ENCODE results near the gene SRPX2. TPM values are rescaled to one million over a fixed set of nuclear protein-coding genes. Genes with fewer than 3 reads are reported as not detected.

The SRPX2 gene
- total and polyA plus RNA-seq, 4 donors: 1.7 to 10.4 (median 4.7) TPM

DNA sequence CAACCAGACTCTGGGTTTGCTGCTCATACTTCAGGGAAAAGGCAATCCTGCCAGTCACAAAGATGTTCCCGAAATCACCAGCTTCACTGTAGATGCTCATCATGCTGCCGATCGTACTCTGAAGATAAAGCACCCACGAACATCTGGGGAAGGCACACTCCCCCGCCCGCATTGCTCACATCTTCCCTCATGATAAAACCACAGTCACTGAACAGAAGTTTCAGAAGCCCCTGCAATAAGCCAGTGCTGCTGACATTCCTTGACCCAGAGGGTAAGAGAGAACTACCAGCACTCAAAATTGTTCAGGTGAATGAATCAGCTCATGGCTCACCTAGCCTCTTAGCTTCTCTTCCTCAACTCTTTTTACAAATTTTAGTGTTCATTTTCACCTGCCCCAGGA, 43.1 kb downstream of the SRPX2 start:
- Histone ChIP-seq H3K36me3 (ENCODE audit: control insufficient read depth, insufficient read depth, low read length) (no peaks in the 10 kb centered on the region), H3K4me1 (ENCODE audit: control insufficient read depth, insufficient read depth, low read length) (no peaks in the 10 kb centered on the region), H3K4me3 (ENCODE audit: low read depth, low read length) (no peak overlapping the region), H3K27me3 (ENCODE audit: control insufficient read depth, insufficient read depth, low read length) (no peaks in the 10 kb centered on the region), H3K27ac (ENCODE audit: low read depth, low read length) (no peak overlapping the region), H3K9me3 (ENCODE audit: control insufficient read depth, insufficient read depth, low read length) (no peaks in the 10 kb centered on the region)
- no peak for DNase-seq (ENCODE audit: low read depth in 4 of 6, low spot score in 6 of 6)
- 85% methylated on average over 6 of the region's 6 CpGs for WGBS (ENCODE audit: insufficient coverage)

DNA sequence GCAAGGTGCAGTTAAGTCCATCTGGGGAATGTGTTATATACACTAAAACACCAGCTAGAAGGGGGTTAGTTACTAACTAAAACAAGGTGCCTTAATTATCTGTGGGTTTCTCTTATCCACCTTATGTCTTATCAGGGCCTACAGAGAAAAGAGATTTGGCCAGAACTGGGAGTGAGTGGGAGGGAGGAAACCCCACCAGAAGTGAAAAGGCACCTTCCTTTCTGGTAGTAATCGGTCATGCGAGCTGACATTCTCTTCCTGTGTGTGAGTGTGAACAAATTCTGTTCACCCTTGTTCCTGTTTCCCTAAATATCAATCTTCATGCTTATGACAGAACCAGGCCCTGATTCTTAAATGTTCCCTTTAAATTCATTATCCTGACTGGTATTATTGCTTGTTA, 43.5 kb downstream of the SRPX2 start:
- Histone ChIP-seq H3K27me3 (ENCODE audit: control insufficient read depth, insufficient read depth, low read length) (no peaks in the 10 kb centered on the region), H3K4me3 (ENCODE audit: low read depth, low read length) (no peak overlapping the region), H3K36me3 (ENCODE audit: control insufficient read depth, insufficient read depth, low read length) (no peaks in the 10 kb centered on the region), H3K9me3 (ENCODE audit: control insufficient read depth, insufficient read depth, low read length) (no peaks in the 10 kb centered on the region), H3K4me1 (ENCODE audit: control insufficient read depth, insufficient read depth, low read length) (no peaks in the 10 kb centered on the region), H3K27ac (ENCODE audit: low read depth, low read length) (no peak overlapping the region)
- DNase-seq (ENCODE audit: low read depth in 4 of 6, low spot score in 6 of 6): no peak
- WGBS (ENCODE audit: insufficient coverage): no CpG with 5 or more reads among the region's 2 CpGs

DNA sequence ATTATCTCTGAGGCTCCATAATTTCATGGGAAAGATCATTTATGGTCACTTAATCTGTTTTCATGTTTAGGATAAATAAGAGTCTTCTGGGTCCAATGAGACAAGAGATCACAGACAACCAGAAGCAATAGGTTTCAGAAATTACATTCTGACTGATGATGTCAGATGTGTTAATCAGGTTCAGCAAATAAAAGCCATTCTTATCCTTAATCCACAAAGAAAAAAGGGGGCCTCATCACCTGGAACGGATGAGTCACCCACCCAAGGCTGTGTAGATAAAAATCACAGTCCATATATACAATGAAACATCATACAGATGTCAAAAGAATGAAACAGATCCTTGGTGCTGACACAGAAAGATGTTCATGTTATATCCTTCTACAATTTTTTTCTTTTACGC, 51.3 kb downstream of the SRPX2 start:
- Histone ChIP-seq H3K4me1 (ENCODE audit: control insufficient read depth, insufficient read depth, low read length) (no peaks in the 10 kb centered on the region), H3K9me3 (ENCODE audit: control insufficient read depth, insufficient read depth, low read length) (no peaks in the 10 kb centered on the region), H3K27ac (ENCODE audit: low read depth, low read length) (no peak overlapping the region), H3K36me3 (ENCODE audit: control insufficient read depth, insufficient read depth, low read length) (no peaks in the 10 kb centered on the region), H3K4me3 (ENCODE audit: low read depth, low read length) (no peak overlapping the region), H3K27me3 (ENCODE audit: control insufficient read depth, insufficient read depth, low read length) (peaks cover 4% of the 10 kb centered on the region)
- no peak for DNase-seq (ENCODE audit: low read depth in 4 of 6, low spot score in 6 of 6)
- WGBS (ENCODE audit: insufficient coverage): 100% methylated on average over 1 of the region's 2 CpGs

GRCh38 chrX:100695991-100696390, 52.0 kb downstream of the SRPX2 start:
- no peaks in the 10 kb centered on the region for H3K36me3 ChIP-seq (ENCODE audit: control insufficient read depth, insufficient read depth, low read length)
- WGBS (ENCODE audit: insufficient coverage): no CpG with 5 or more reads among the region's 4 CpGs
- no peaks in the 10 kb centered on the region for H3K4me1 ChIP-seq (ENCODE audit: control insufficient read depth, insufficient read depth, low read length)
- no peak for DNase-seq (ENCODE audit: low read depth in 4 of 6, low spot score in 6 of 6)
- H3K9me3 ChIP-seq (ENCODE audit: control insufficient read depth, insufficient read depth, low read length): no peaks in the 10 kb centered on the region
- H3K27me3 ChIP-seq (ENCODE audit: control insufficient read depth, insufficient read depth, low read length): peaks cover 4% of the 10 kb centered on the region
- no peak overlapping the region for H3K27ac ChIP-seq (ENCODE audit: low read depth, low read length)
- no peak overlapping the region for H3K4me3 ChIP-seq (ENCODE audit: low read depth, low read length)

- H3K4me3 ChIP-seq (ENCODE audit: low read depth, low read length): no peak overlapping the region
- H3K36me3 ChIP-seq (ENCODE audit: control insufficient read depth, insufficient read depth, low read length): no peaks in the 10 kb centered on the region
- H3K27me3 ChIP-seq (ENCODE audit: control insufficient read depth, insufficient read depth, low read length): peaks cover 9% of the 10 kb centered on the region
- no CpG with 5 or more reads among the region's 3 CpGs for WGBS (ENCODE audit: insufficient coverage)
- H3K4me1 ChIP-seq (ENCODE audit: control insufficient read depth, insufficient read depth, low read length): no peaks in the 10 kb centered on the region
- DNase-seq (ENCODE audit: low read depth in 4 of 6, low spot score in 6 of 6): no peak
- no peak overlapping the region for H3K27ac ChIP-seq (ENCODE audit: low read depth, low read length)
- no peaks in the 10 kb centered on the region for H3K9me3 ChIP-seq (ENCODE audit: control insufficient read depth, insufficient read depth, low read length)
Measured at GRCh38 chrX:100696699-100697351, 52.8 kb downstream of the SRPX2 start.

DNA sequence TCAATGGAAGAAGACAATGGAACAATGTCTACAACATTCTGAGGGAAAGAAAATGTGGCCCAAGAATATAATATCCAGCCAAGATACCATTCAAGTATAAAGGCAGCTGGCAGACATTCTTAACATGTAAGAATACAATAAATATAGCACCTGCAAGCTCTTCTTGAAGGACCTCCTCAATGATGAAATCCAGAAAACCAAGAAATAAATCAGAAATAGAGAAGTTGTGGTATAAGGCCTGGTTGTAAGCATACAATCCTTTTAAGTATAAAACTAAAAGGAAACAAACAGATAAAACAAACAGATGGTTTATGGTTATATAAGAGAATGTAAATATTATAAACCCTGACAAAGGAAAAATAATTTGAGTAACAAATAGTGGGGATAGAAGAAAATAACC, 54.6 kb downstream of the SRPX2 start:
- Histone ChIP-seq H3K27me3 (ENCODE audit: control insufficient read depth, insufficient read depth, low read length) (peaks cover 15% of the 10 kb centered on the region), H3K4me1 (ENCODE audit: control insufficient read depth, insufficient read depth, low read length) (no peaks in the 10 kb centered on the region)
- no peak for DNase-seq (ENCODE audit: low read depth in 4 of 6, low spot score in 6 of 6)

DNA sequence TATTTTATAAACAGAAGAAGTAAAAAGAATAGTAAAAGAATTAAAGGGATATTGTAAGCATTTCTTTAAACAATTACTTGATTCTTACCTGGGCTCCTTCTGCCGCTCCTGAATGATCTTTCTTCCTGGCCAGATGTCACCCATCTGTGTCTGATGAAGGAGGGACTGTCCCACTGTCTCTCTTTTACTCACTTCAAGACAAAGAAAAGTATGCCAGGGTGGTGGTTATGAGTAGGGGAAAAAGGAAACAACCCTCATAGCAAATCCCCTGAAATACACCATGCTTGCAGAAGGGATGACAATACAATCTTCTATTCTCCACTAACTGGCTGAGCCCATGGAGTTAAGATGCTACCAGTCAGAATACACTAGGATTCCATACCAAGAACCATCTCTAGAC, 56.8 kb downstream of the SRPX2 start:
- no peak for DNase-seq (ENCODE audit: low read depth in 4 of 6, low spot score in 6 of 6)
- no peak overlapping the region for H3K4me3 ChIP-seq (ENCODE audit: low read depth, low read length)
- H3K27me3 ChIP-seq (ENCODE audit: control insufficient read depth, insufficient read depth, low read length): peaks cover 11% of the 10 kb centered on the region
- no CpG with 5 or more reads among the region's 1 CpG for WGBS (ENCODE audit: insufficient coverage)
- no peak overlapping the region for H3K27ac ChIP-seq (ENCODE audit: low read depth, low read length)
- H3K4me1 ChIP-seq (ENCODE audit: control insufficient read depth, insufficient read depth, low read length): no peaks in the 10 kb centered on the region
- no peaks in the 10 kb centered on the region for H3K9me3 ChIP-seq (ENCODE audit: control insufficient read depth, insufficient read depth, low read length)
- H3K36me3 ChIP-seq (ENCODE audit: control insufficient read depth, insufficient read depth, low read length): no peaks in the 10 kb centered on the region

More for the DNA sequence above, 54.6 kb downstream of the SRPX2 start:
- Histone ChIP-seq H3K9me3 (ENCODE audit: control insufficient read depth, insufficient read depth, low read length) (no peaks in the 10 kb centered on the region), H3K27ac (ENCODE audit: low read depth, low read length) (no peak overlapping the region), H3K36me3 (ENCODE audit: control insufficient read depth, insufficient read depth, low read length) (no peaks in the 10 kb centered on the region), H3K4me3 (ENCODE audit: low read depth, low read length) (no peak overlapping the region)

DNA sequence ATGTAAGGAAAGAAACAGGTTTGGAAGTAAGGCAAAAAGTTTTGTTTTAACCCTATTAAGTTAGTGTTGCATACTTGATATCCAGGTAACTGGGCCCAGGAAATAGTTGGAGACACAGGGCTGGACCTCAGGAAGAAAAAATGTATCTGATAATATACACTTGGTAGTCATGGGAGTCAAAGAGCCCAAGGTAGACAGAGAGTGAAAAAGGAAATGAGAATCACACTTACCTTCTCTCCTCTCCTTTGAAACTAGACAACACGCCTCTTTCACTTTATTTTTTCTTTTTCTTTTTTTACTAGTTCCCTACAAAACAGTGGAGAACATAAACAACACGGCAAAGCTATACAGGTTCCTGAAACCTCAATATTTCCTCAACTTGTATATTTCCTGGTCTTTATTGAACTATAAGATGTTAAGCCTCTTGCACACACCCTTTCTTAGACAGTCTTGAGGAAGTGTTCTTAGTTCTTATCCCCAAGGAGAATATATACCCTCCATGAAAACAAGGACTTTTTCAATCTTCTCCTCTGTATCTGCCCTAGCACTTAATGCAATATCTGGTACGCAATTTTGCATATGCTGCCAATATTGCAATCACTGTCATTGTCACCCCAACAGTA, 60.7 kb downstream of the SRPX2 start:
- Histone ChIP-seq H3K9me3 (ENCODE audit: control insufficient read depth, insufficient read depth, low read length) (no peaks in the 10 kb centered on the region), H3K36me3 (ENCODE audit: control insufficient read depth, insufficient read depth, low read length) (no peaks in the 10 kb centered on the region), H3K27ac (ENCODE audit: low read depth, low read length) (no peak overlapping the region), H3K4me1 (ENCODE audit: control insufficient read depth, insufficient read depth, low read length) (no peaks in the 10 kb centered on the region), H3K27me3 (ENCODE audit: control insufficient read depth, insufficient read depth, low read length) (peaks cover 14% of the 10 kb centered on the region), H3K4me3 (ENCODE audit: low read depth, low read length) (no peak overlapping the region)
- no peak for DNase-seq (ENCODE audit: low read depth in 4 of 6, low spot score in 6 of 6)
- 0% methylated on average over 1 of the region's 3 CpGs for WGBS (ENCODE audit: insufficient coverage)

DNA sequence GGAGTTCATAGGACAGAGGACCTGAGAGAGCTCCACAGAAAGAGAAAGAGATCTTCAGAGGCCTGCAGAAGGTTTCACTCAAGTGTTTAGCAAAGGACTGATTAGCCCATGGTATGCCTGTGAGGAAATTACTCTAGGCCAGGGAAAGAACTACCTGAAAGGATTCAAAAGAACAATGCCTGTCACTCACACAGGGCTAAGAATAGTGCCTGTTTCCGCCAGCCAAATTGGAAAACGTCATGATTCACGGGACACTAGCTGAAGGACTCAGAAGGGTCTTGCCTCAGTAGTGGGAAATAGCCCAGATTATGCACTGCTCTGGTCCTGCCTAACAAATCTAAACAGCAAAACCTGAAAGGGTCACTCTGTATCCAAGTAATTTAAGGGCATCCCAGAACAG, 66.8 kb downstream of the SRPX2 start:
- 67% methylated on average over 1 of the region's 3 CpGs for WGBS (ENCODE audit: insufficient coverage)
- DNase-seq (ENCODE audit: low read depth in 4 of 6, low spot score in 6 of 6): no peak
- Histone ChIP-seq H3K4me1 (ENCODE audit: control insufficient read depth, insufficient read depth, low read length) (no peaks in the 10 kb centered on the region), H3K4me3 (ENCODE audit: low read depth, low read length) (no peak overlapping the region), H3K27ac (ENCODE audit: low read depth, low read length) (no peak overlapping the region), H3K27me3 (ENCODE audit: control insufficient read depth, insufficient read depth, low read length) (peaks cover 3% of the 10 kb centered on the region), H3K9me3 (ENCODE audit: control insufficient read depth, insufficient read depth, low read length) (no peaks in the 10 kb centered on the region), H3K36me3 (ENCODE audit: control insufficient read depth, insufficient read depth, low read length) (no peaks in the 10 kb centered on the region)

- Histone ChIP-seq H3K9me3 (ENCODE audit: control insufficient read depth, insufficient read depth, low read length) (no peaks in the 10 kb centered on the region), H3K27me3 (ENCODE audit: control insufficient read depth, insufficient read depth, low read length) (no peaks in the 10 kb centered on the region), H3K4me1 (ENCODE audit: control insufficient read depth, insufficient read depth, low read length) (no peaks in the 10 kb centered on the region), H3K27ac (ENCODE audit: low read depth, low read length) (no peak overlapping the region), H3K36me3 (ENCODE audit: control insufficient read depth, insufficient read depth, low read length) (no peaks in the 10 kb centered on the region), H3K4me3 (ENCODE audit: low read depth, low read length) (no peak overlapping the region)
- 70% methylated on average over 8 of the region's 8 CpGs for WGBS (ENCODE audit: insufficient coverage)
- DNase-seq (ENCODE audit: low read depth in 4 of 6, low spot score in 6 of 6): peak in 2 of 6 donors; percentile 38 to 57
Measured at GRCh38 chrX:100717363-100717762, 73.4 kb downstream of the SRPX2 start.

Measured in spinal cord (tissue), 10 donors.